Astrocyte of the cerebellum (primary cell): ENCODE data around the gene LAMTOR2.

Experiments used
- DNase-seq: peaks from one replicate; pipeline ENCODE4 v3.0.0-alpha.2; 2011; ENCODE audit warnings: low read depth
- H3K4me3 ChIP-seq: 2 replicates; pipeline ENCODE4 v1.5.1; 2011; ENCODE audit warnings: mild to moderate bottlenecking, low read depth, low read length, moderate library complexity
- CTCF ChIP-seq: IDR thresholded peaks from 2 replicates; pipeline ENCODE4 v1.5.1; 2012; ENCODE audit warnings: low read length, low read depth, moderate library complexity, mild to moderate bottlenecking; ENCODE audit errors: missing control alignments
- in situ Hi-C: cut with HindIII; loops from 2 replicates; pipeline ENCODE4 v1.10.0; 2017; ENCODE audit warnings: low sequenced_read_pairs

The LAMTOR2 gene

DNA sequence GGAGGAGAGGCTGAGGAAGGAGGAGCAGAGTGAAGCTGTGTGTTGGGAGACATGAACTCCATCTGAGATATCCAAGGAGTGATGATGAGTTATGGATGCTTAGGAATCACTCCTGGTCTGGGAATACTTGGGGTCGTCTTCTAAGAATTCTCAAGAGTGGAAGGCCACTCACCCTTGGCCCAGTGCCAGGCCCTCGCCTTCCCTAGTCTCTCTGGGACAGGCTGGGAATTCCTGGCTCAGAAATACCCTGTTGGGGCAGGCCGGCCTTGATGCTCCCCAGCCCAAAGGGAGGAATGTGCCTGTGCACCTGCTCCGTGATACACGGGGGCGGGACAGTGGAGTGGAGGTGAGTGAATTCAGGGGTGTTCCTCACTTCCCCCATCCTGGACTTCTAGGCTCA lies 47.3 kb downstream of the LAMTOR2 start:
- no peak for TF ChIP-seq CTCF
- DNase-seq = no peak
- in situ Hi-C loops = no loop called here

DNA sequence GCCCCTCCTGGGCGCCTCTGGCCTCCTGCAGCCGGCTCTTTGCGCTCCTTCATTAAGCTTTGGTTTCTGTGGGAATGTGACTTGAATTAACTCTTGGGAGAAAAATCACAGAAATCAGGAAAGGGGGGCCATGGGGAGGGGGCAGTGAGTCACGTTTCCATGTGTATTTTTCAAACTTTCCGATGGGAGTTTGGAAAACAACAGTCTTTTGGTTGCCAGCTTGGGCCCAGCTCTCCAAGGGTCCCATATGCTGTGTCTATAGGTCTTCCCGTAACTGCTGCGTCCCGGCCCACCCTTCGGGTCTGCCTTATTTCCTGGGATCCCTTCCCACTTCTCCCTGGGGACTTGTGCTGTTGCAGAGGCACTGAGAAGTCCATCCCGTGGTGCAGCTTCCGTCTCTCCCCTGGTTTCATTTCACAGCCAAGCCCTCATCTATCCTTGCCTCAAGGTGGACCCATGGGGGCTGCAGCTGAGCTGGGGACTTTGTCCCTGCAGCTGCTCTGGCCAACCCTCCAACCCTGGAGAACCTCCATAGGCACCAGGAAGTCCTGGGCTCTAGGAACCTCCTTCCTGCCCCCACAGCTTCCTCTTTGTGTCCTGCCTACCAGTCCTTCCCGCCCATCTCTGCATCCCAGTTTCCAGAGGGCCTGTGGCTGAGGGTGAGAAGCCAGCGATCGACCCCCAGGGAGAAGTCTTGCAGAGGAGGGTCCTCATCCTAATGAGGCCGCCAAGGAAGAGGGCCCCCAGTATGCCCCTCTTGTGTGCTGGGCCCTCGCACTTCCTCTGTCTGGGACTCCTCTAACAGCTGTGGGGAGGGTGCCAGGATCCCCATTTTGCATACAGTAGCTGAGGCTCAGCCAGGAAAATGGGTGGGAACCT lies 48.3 kb downstream of the LAMTOR2 start:
- in situ Hi-C loops = no loop called here
- H3K4me3 ChIP-seq = no peak overlapping the region
- no peak for TF ChIP-seq CTCF
- DNase-seq = no peak

More for the DNA sequence above, 47.3 kb downstream of the LAMTOR2 start:
- no peak overlapping the region for H3K4me3 ChIP-seq

DNA sequence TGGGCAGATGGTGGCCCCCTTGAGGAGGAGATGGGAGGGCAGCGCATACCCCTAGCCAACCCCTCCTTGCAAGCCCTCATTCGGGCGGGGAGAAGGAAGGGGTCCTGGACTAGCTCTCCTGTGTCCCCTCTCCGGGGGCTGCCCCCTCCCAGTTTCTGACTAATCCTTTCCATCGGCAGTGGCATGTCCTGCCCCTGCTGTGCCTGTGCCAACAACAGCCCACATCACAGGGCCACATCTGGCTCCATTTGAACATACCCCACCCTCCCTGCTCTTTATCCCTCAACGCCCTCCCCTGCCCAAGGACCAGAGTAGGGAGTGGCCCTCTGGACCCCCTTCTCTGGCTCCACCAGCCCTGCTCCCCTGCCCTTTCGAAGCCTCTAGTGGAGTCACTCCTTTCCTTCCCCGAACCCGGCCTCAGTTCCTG lies 49.0 kb downstream of the LAMTOR2 start:
- in situ Hi-C loops = no loop called here
- no peak overlapping the region for H3K4me3 ChIP-seq
- no peak for DNase-seq
- no peak for TF ChIP-seq CTCF

- no peak for TF ChIP-seq CTCF
- no peak for DNase-seq
- no peak overlapping the region for H3K4me3 ChIP-seq
- in situ Hi-C loops = no loop called here
Observed at GRCh38 chr1:156104065-156104810, 49.7 kb downstream of the LAMTOR2 start.

DNA sequence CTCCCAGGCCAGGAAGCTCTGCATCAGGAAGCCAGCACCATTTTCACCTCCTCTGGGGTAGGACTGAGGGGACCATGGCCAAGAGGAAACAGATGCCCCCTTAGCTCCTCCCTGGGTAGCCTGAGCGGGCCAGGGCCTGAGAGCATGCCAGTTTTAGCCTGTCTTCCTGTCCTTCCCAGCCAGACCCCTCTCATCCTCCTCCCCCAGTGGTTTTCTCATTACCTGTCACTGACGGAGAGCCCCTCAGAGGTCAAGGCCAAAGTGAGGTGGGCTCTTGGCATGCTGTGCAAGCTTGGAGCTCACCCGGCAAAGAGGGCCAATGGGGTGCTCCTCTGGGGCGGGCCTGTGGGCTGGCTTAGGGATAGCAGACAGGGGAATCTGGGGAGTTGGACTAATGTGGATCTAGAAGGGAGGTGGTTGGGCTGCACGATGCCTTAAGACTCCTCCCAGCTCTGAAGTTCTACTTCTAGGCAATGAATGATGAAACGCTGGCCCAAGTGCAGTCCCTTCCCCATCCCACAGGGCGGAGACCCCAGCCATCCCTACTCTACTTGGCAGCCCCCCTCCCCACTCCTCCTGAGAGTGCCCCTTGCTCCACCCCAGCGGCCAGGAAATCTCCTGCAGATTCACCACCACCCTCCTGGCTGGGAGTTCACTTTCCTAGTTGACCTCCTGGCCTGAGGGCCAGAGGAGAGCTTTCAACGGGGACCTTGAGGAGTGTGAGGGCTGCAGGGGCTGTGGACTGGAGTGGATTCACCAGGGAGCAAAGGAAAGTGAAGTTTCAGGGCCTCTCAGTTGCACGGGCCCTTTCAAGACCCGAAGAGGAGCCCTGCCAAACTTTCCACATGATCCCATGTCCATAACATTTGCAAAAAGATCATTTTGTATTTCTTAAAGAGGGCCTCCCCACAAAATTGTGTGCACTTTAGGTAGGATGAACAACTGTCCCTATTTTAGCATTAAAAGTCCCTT lies 50.6 kb downstream of the LAMTOR2 start:
- in situ Hi-C loops = no loop called here
- H3K4me3 ChIP-seq = no peak overlapping the region
- no peak for DNase-seq
- no peak for TF ChIP-seq CTCF
